CD14-positive monocyte (primary cell): ENCODE data around the gene LOC128125822.

Experiments
- DNase-seq, 3 donors: peaks; one replicate each; pipeline ENCODE4 v3.0.0-alpha.2; 2011 to 2022
- H2AFZ ChIP-seq: 2 replicates; pipeline ENCODE4 v1.6.0; 2012; ENCODE audit warnings: mild to moderate bottlenecking, low read depth, low read length, inconsistent platforms; ENCODE audit not compliant: insufficient read depth, poor library complexity, severe bottlenecking
- H3K27ac ChIP-seq, 2 donors: 1 replicate in 1 of 2; 2 replicates in 1 of 2; pipeline ENCODE4 v1.5.1; 2012 to 2013; ENCODE audit warnings: low read length in 2 of 2, control low read depth in 1 of 2, inconsistent platforms in 1 of 2, low read depth in 1 of 2, mild to moderate bottlenecking in 1 of 2
- H3K27me3 ChIP-seq, 2 donors: one replicate each; pipeline versions ENCODE4 v1.6.0 to v1.6.1; 2011 to 2013; ENCODE audit warnings: low read length in 2 of 2; ENCODE audit not compliant: control insufficient read depth in 2 of 2, insufficient read depth in 2 of 2
- H3K36me3 ChIP-seq, 2 donors: replicated peaks in 1 of 2; 1 replicate in 1 of 2; 2 replicates in 1 of 2; pipeline versions ENCODE4 v1.5.1 to v1.6.1; 2012 to 2013; ENCODE audit warnings: low read length in 2 of 2, control low read depth in 1 of 2, inconsistent platforms in 1 of 2, mild to moderate bottlenecking in 1 of 2; ENCODE audit not compliant: insufficient read depth in 2 of 2, control insufficient read depth in 1 of 2
- H3K4me1 ChIP-seq, 2 donors: 1 replicate in 1 of 2; 2 replicates in 1 of 2; pipeline versions ENCODE4 v1.5.1 to v1.6.1; 2012 to 2013; ENCODE audit warnings: low read length in 2 of 2, control low read depth in 1 of 2, inconsistent platforms in 1 of 2, mild to moderate bottlenecking in 1 of 2, moderate library complexity in 1 of 2; ENCODE audit not compliant: insufficient read depth in 2 of 2, control insufficient read depth in 1 of 2
- H3K4me2 ChIP-seq: replicated peaks from 2 replicates; pipeline ENCODE3; 2012; ENCODE audit warnings: low read length, moderate library complexity, mild to moderate bottlenecking; ENCODE audit not compliant: poor library complexity, severe bottlenecking; ENCODE audit errors: extremely low read depth
- H3K4me3 ChIP-seq, 3 experiments: fragments of 200-600 bp in 1 of 3; sonication (generic) in 1 of 3; replicated peaks in 1 of 3; 1 replicate in 2 of 3; 2 replicates in 1 of 3; pipeline ENCODE4 v1.5.1; 2011 to 2013; ENCODE audit warnings: low read length in 3 of 3, mild to moderate bottlenecking in 3 of 3, control low read depth in 2 of 3, low read depth in 2 of 3, inconsistent platforms in 1 of 3, moderate library complexity in 1 of 3
- H3K79me2 ChIP-seq: 2 replicates; pipeline ENCODE4 v1.6.0; 2012; ENCODE audit warnings: mild to moderate bottlenecking, control low read depth, inconsistent platforms, low read length, moderate library complexity; ENCODE audit not compliant: insufficient read depth
- H3K9ac ChIP-seq: 2 replicates; pipeline ENCODE4 v1.6.0; 2017; ENCODE audit warnings: low read length, mild to moderate bottlenecking; ENCODE audit not compliant: insufficient read depth, poor library complexity, severe bottlenecking
- H3K9me3 ChIP-seq, 2 donors: replicated peaks in 1 of 2; 1 replicate in 1 of 2; 2 replicates in 1 of 2; pipeline versions ENCODE4 v1.5.1 to v1.6.1; 2012 to 2013; ENCODE audit warnings: low read length in 2 of 2, control low read depth in 1 of 2; ENCODE audit not compliant: control insufficient read depth in 1 of 2, insufficient read depth in 1 of 2
- H4K20me1 ChIP-seq: 2 replicates; pipeline ENCODE4 v1.6.0; 2012; ENCODE audit warnings: mild to moderate bottlenecking, low read length, control low read depth, moderate library complexity; ENCODE audit not compliant: insufficient read depth
- H3K27ac Mint-ChIP-seq, 7 donors: one replicate each; pipeline ENCODE4 v1.8.0; 2020; ENCODE audit warnings: mild to moderate bottlenecking in 7 of 7, mixed read lengths in 7 of 7, moderate library complexity in 6 of 7, inconsistent platforms in 2 of 7
- H3K27me3 Mint-ChIP-seq, 3 donors: one replicate each; pipeline ENCODE4 v1.8.0; 2021 to 2022; ENCODE audit warnings: low read depth in 3 of 3, mild to moderate bottlenecking in 3 of 3, mixed read lengths in 3 of 3, moderate library complexity in 3 of 3, inconsistent platforms in 1 of 3
- H3K36me3 Mint-ChIP-seq, 2 donors: one replicate each; pipeline ENCODE4 v1.8.0; 2020; ENCODE audit warnings: mixed read lengths in 2 of 2, inconsistent platforms in 1 of 2, mild to moderate bottlenecking in 1 of 2
- H3K4me1 Mint-ChIP-seq: one replicate; pipeline ENCODE4 v1.8.0; 2020; ENCODE audit warnings: mild to moderate bottlenecking, mixed read lengths
- H3K4me3 Mint-ChIP-seq, 2 donors: one replicate each; pipeline ENCODE4 v1.8.0; 2020; ENCODE audit warnings: mild to moderate bottlenecking in 2 of 2, mixed read lengths in 2 of 2, moderate library complexity in 1 of 2
- H3K9me3 Mint-ChIP-seq, 7 donors: one replicate each; pipeline ENCODE4 v1.8.0; 2020 to 2022; ENCODE audit warnings: mixed read lengths in 7 of 7, mild to moderate bottlenecking in 6 of 7, moderate library complexity in 6 of 7, inconsistent platforms in 2 of 7
- CTCF ChIP-seq: fragments of 200-600 bp; IDR thresholded peaks from one replicate; pipeline ENCODE4 v1.8.0; 2022; ENCODE audit warnings: antibody characterized with exemption, mild to moderate bottlenecking
- WGBS: methylation state at CpG from one replicate; pipeline ENCODE4 v1.1.5; 2013; ENCODE audit warnings: missing lambda C conversion rate; ENCODE audit not compliant: insufficient coverage; 5-methylcytosine and 5-hydroxymethylcytosine counted together
- intact Hi-C, 2 donors: fragments of 100-400 bp; cut with micrococcal nuclease; formaldehyde crosslinking; loops; one replicate each; pipeline versions ENCODE4 v1.15.0 to v1.15.1; 2023

The LOC128125822 gene

GRCh38 chr6:63537959-63538300 lies 34.4 kb upstream of the LOC128125822 start:
- Mint-ChIP-seq H3K27me3 (peaks cover 1 to 4% (median 3%) of the 10 kb centered on the region in 3 donors), H3K4me3 (no peak overlapping the region), H3K27ac (no peak overlapping the region), H3K4me1 (peaks cover 2% of the 10 kb centered on the region), H3K9me3 (peaks cover 0 to 6% (median 2%) of the 10 kb centered on the region in 7 donors), H3K36me3 (no peaks in the 10 kb centered on the region)
- no peak for DNase-seq
- no peaks in the 10 kb centered on the region for H3K27me3 ChIP-seq
- no peak overlapping the region for H3K27ac ChIP-seq
- H3K4me1 ChIP-seq = no peaks in the 10 kb centered on the region
- H3K79me2 ChIP-seq = no peaks in the 10 kb centered on the region
- intact Hi-C loops = no loop called here
- no peak overlapping the region for H3K9ac ChIP-seq
- no peaks in the 10 kb centered on the region for H3K9me3 ChIP-seq
- no peak overlapping the region for H2AFZ ChIP-seq
- no peak overlapping the region for H3K4me3 ChIP-seq
- H3K4me2 ChIP-seq = no peak overlapping the region
- H4K20me1 ChIP-seq = no peaks in the 10 kb centered on the region
- TF ChIP-seq CTCF = no peak
- no peaks in the 10 kb centered on the region for H3K36me3 ChIP-seq

- Histone ChIP-seq H3K79me2 (no peaks in the 10 kb centered on the region), H3K4me1 (no peaks in the 10 kb centered on the region), H2AFZ (no peak overlapping the region), H3K27me3 (no peaks in the 10 kb centered on the region), H3K36me3 (no peaks in the 10 kb centered on the region), H3K27ac (no peak overlapping the region), H3K4me2 (no peak overlapping the region), H3K9ac (no peak overlapping the region), H4K20me1 (no peaks in the 10 kb centered on the region), H3K4me3 (no peak overlapping the region), H3K9me3 (no peaks in the 10 kb centered on the region)
- no peak for DNase-seq
- TF ChIP-seq CTCF = no peak
- no peaks in the 10 kb centered on the region for H3K36me3 Mint-ChIP-seq
- no peak overlapping the region for H3K4me3 Mint-ChIP-seq
- peaks cover 1 to 4% (median 3%) of the 10 kb centered on the region in 3 donors for H3K27me3 Mint-ChIP-seq
- H3K27ac Mint-ChIP-seq = no peak overlapping the region
- H3K4me1 Mint-ChIP-seq = peaks cover 2% of the 10 kb centered on the region
- intact Hi-C loops = no loop called here
- WGBS = no CpG with 5 or more reads among the region's 1 CpG
- H3K9me3 Mint-ChIP-seq = peaks cover 0 to 6% (median 2%) of the 10 kb centered on the region in 7 donors
Measured at GRCh38 chr6:63538550-63538949, 33.7 kb upstream of the LOC128125822 start.
